GM18508 (cell line): ENCODE measurements around the gene ZNF768.

Experiments
- ATAC-seq: cut with Tn5 transposase; IDR thresholded peaks from one replicate; pipeline ENCODE4 v1.9.1; 2021; ENCODE audit warnings: moderate number of reproducible peaks; ENCODE audit not compliant: insufficient read depth, unreplicated experiment

The ZNF768 gene

DNA sequence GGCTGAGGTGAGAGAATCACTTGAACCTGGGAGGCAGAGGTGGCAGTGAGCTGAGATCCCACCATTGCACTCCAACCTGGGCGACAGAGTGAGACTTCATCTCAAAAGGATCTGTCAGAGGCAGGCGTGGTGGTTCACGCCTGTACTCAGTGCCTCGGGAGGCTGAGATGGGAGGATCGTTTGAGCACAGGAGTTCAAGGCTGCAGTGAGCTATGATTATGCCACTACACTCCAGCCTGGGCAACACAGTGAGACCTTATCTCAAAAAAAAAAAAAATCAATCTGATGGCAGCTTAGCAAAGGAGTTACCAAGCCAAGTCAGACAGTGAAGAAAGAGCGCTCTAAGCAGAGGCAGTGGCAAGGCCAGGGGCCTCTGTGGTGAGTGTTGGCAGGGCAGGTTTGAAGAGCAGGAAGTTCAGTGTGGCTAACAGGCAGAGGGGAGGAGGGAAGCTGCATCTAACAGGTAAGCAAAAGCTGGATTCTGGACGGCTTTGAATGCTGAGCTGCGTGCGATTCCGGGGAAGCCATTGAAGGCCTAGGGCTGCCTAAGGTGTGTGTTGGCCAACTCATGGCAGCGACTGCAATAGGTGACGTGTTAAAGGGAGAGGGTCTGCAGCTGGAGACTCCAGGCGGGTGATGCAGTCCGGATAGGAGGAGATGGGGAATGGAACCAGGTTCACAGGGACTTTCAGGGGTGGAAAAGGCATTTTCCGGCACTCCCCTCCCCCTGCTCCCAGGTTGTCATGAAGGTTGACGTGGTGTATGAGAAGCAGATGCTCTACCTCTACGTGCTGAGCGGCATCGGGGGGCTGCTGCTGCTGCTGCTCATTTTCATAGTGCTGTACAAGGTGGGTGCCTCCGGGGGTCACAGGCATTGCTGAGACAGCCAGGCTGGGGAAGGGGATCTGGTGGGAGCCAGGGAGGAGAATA, 7.0 kb downstream of the ZNF768 start:
- ATAC-seq, result no peak

DNA sequence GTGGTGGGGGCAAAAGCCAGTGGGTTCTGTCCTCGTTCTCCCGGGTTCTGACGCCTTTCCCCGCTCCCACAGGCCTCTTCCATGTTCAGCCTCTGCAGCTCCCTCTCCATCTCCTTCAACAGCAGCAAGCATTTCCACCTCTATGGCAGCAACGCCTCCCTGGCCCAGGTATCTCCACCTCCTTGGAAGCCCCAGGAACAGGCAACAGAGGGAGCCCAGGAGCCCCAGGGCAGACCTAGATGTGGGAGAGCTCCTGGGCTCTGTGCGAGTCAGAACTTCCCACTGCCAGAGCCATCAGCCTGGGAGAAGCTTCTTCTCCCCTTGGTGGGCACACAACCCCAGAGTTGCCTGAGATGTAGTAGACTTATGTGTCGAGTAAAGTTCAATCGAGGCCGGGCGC, 7.8 kb downstream of the ZNF768 start:
- no peak for ATAC-seq

DNA sequence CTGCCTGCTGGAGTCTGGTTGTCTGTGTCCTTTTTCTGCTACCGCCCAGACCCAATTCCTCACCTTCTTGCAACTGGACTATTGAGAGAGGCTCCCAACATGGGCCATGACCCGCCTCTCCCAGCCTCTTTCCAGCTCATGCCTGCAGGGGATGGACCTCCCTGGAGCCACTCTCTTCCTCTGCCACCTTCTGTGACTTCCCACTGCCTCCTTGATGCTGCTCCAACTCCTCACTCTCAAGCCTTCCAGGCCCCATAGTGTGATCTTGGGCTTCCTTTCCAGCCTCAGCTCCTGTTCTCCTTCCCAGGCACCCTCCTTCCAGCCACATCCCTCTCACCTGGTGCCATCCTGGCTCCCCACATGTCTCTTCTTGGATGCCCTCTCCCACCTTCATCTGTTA, 11.1 kb downstream of the ZNF768 start:
- no peak for ATAC-seq

DNA sequence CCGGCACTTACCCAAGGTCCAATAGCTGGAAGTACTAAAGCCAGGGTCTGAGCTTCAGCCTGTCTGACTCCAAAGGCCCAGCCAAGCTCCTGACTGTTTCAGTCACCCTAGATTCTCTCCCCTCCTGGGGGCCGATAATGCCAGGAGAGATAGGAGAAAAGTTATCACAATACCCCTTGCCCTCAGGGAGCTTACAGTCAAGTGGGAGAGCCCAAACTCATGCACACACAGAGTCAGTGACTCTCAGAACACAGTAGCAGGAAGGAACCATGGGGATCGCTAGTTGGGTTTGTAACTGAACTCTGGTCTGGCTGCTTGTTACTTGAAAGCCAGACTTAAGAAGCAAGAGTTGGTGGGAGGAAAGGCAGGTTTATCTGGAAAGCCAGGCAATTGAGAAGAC, 14.9 kb downstream of the ZNF768 start:
- ATAC-seq, result no peak

DNA sequence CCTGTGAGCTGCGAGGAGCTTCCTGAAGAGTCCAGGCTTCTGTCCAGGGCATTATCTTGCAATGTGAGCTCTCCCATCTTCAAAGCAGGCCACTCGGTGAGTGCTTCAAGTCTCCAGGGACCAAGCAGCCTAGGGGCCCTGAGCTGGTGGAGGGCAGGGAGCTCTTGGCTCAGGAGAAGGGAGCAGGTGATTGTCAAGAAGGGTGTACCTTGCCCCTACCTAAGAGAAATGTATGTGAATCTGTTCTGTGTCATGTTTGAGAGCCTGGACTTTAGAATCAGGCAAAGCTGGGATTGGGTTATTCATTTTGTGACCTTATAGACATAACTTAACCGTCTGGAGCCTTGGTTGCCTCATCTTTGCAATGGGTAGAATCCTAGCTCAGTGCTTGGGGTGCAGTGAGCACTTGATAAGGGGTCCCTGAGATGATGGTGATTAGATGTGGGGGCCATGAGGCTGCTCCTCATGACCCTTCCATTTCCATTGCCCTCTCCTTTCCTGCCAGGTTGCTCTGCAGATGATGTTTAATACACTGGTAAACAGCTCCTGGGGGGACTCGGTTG, 15.9 kb downstream of the ZNF768 start:
- ATAC-seq, result no peak

DNA sequence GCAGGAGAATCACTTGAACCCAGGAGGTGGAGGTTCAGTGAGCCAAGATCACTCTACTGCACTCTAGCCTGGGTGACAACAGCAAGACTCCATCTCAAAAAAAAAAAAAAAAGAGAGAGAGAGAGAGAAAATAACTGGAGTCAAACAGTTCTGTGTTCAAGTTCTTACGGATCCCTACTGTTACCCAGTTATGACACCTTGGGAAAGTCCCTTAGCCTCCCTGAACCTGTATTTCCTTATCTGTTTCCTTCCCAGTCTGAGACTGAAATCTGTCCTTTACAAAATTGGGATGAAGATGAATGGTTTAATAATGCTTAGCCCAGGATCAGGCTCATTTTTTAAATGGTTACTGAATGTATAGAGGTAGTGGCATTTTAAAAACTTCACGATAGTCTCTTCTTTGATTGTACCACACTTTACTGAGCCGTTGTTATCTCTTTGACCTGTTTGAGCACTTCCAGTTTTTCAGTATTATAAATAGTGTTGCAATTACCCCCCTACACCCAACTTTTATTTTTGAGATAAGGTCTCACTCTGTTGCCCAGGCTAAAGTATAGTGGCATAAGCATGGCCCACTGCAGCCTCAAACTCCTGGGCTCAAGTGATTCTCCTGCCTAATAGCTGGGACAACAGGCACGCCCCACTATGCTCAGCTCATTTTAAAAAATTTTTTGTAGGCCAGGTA, 17.1 kb downstream of the ZNF768 start:
- ATAC-seq, result no peak

DNA sequence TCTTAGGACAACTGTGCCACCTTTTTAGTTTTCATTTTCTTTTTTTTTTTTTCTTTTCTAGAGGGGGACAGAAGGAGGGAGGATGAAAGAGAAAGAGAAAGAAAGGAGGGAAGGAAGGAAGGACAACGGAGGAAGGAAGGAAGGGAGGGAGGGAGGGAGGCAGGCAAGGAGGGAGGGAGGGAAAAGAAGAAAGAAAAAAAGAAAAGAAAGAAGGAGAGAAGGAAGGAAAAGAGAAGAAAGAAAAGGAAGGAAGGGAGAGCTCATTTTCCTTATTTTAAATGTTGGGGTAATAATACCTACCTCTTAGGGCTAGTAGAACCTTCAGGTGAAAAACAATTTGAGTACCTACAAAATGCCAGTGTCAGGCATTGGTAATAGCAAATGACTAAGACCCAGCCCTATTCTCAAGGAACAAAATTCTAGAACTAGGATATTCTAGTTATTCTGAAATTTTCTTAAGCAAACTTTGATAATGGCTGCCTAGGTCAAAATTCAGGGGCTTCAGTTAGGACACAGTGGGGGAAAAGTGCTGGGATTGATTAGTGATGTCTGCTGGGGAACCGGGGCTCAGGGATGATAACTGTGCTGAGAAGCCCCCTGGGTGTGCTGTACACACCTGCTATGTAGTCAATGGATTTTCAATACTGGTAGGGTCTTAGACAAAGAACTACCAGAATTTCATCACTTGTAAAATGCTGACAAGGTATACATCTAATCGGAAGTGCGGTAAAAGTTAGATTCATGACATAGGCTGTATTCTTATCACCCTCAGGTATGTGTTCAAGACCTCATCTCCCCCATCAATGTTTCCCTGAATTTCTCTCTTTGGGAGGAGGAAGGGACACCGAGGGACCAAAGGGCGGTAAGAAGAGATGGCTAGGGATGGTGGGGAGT, 22.7 kb downstream of the ZNF768 start:
- ATAC-seq, result no peak

DNA sequence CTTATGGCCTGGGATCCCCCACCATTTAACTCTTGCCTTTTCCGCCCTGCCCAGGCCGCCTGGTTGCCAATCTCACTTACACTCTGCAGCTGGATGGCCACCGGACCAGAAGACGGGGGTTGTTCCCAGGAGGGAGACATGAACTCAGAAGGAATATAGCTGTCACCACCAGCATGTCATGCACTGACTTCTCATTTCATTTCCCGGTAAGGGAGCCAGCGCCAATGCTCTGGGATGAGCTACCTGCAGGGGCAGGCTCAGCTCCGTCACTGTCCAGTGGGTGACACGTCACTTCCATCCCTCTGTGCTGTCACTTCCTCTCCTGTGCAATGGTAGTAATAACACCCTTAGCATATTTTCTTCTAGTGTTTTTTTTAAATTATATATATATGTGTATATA, 27.1 kb downstream of the ZNF768 start:
- no peak for ATAC-seq

DNA sequence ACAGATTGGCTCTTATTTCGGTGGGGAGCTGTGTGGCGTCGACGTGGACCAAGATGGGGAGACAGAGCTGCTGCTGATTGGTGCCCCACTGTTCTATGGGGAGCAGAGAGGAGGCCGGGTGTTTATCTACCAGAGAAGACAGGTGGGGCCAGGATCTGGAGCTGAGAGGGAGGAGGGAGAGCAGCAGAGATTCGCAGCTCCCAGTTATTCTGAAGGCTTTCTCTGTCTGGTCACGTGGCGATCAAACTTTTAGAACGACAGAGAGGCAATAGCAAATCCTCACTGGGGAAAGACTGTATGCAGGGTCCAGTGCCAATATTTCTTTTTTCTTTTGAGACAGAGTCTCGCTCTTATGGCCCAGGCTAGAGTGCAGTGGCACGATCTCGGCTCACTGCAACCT, 31.7 kb downstream of the ZNF768 start:
- no peak for ATAC-seq

DNA sequence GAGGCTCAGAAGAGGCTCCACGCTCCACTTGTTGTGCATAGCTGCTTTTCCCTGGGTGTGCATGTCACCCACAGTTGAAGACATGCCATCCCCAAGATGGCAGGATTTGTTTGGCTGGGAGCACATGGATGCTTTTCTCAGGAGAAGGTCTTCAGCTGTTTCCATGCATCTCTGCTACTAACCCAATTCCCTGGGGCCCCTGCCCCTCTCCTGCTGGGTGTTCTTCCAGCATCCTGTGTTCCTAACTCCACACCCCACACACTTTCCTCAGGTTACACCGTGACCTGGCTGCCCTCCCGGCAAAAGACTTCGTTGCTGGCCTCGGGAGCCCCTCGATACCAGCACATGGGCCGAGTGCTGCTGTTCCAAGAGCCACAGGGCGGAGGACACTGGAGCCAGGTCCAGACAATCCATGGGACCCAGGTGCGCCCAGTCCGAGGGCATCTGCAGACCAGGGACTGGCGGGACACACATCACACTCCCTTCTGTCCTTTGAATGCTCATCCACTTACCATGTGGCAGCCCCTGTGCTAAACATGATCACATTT, 32.4 kb downstream of the ZNF768 start:
- no peak for ATAC-seq

DNA sequence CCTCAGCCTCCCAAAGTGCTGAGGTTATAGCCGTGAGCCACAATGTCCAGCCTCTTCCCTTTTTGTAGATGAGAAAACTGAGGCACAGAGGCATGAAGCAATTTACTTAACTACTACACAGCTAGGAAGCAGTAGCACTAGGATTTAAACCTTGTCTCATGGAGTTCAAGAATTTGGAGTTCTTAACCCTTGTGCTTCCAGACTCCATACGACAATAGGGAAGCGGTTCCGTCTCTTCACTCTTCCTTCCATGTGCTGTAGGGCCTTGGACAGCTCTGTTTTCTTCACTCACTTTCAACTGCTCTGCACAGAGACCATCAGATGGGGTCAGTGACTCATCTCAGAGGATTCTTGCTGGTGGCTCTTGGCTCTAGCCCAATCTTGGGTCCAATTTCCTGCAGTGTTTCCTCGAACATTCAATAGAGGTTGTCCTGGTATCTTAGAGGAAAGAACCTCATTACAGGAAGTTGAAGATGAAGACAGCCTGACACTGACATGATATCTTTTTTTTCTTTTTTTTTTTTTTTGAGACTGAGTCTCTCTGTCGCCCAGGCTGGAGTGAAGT, 34.5 kb downstream of the ZNF768 start:
- ATAC-seq, result no peak

DNA sequence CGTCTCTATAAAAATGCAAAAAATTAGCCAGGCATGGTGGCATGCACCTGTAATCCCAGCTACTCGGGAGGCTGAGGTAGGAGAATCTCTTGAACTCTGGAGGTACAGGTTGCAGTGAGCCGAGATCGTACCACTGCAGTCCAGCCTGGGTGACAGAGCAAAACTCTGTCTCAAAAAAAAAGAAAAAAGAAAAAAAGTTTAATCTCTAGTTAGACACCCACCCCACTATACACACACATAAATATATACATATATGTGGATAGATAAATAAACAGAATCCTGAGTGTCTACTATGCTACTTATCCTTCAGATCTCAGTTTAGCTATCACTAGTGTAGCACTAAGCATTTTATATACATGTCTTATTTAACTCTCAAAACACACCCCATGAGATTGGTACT, 35.1 kb downstream of the ZNF768 start:
- ATAC-seq, result no peak

DNA sequence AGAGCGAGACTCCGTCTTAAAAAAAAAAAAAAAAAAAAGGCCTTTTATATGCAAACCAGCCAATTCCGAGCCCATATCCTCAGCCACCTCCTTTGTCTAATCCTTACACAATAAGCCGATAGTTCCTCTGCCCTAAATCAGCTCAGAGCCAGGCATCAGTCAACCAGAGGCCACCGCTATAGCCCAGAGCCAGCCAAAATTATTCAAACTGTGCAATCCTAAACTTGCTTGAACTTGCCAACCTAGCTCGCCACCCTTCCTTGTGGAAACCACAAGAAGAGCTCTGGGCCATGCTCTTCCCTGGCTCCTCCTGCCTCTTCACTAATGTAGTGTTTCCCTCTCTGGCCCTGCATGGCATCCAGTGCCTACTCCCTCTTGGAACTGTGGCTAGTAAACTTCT, 36.2 kb downstream of the ZNF768 start:
- no peak for ATAC-seq

DNA sequence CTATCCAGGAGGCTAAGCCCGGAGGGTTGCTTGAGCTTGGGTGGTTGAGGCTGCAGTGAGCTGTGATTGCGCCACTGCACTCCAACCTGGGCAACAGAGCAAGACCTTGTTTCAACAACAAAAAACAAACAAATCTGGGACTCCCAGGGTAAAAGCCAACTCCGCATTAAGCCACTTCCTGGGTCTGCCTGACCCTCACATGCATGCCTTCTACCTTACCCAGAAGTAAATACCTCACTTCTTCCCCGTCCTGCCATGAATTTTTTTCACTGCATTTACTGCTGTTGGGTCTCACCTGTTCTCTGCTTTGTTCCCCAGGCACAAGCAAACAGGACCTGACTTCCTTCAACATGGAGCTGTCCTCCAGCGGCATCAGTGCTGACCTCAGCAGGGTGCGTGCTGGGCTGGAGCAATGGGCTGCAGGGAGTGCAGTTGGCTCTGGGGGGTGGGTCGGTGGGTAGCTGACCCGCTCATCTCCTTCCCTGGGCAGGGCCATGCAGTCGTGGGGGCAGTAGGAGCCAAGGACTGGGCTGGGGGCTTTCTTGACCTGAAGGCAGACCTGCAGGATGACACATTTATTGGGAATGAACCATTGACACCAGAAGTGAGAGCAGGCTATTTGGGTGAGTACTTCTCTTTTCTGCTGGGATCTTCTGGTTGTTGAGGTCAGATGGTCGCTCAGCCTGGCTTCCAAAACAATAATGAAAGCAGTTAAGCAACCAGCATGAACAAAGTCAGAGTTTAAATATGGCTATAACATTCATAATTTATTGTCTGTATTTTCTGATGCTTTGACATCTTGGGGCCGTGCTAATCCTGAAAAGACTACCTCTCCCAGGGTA, 37.4 kb downstream of the ZNF768 start:
- ATAC-seq, result no peak

DNA sequence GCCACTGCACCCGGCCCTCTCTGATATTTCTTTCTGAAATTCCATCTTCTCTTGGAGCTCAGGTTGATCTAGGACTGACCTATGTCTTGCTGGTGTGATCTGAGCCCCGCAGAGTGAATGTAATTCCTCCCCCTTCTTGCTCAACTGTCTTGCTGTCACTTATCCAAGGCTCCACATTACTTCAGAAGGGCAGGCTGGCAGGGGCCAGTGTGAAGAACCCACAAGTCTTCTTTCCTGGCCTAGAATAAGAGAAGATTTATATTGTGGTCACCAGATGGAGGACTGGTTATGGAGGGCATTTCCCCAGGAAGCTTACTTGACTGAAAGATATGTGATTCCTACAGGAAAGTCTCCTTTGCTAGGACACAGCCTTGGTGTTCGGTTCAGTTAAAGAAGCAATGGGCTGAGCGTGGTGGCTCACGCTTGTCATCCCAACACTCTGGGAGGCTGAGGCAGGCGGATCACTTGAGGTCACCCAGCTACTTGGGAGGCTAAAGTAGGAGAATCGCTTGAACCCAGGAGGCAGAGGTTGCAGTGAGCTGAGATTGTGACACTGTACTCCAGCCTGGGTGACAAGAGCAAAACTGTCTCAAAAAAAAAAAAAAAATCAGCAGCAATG, 40.4 kb downstream of the ZNF768 start:
- no peak for ATAC-seq

DNA sequence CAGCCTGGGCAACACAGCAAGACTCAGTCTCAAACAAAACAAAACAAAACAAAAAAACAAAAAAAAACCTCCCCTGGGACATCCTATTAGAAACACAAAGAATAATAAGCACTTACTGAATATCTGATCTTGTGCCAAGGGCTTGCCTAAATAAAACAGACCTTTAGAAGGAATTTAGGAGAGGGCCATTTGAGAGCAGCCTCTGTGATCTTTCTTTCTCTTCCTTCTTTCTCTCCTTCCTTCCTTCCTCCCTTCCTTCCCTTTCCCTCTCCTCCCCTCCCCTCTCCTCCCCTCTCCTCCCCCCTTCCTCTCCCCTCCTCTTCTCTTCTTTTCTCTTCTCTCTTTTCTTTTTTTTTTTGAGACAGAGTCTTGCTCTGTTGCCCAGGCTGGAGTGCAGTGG, 41.5 kb downstream of the ZNF768 start:
- ATAC-seq, result no peak

DNA sequence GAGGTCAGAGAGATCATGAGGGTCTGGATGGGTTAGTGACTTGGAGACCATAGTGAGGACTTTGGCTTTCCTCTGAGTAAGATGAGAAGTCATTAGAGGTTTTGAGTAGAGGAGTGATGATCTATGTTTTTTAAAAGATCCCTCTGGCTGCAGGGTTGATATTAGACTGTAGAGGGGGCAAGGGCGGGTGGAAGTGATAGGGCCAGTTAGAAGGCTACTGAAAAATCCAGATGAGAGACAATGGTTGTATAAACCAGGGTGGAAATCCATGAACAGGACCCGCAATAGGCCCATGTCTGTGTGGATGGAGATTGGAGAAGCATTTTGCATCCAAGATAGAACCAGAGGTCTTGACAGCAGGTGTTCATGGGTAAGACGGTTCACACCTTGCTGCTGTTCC, 44.0 kb downstream of the ZNF768 start:
- ATAC-seq, result no peak

DNA sequence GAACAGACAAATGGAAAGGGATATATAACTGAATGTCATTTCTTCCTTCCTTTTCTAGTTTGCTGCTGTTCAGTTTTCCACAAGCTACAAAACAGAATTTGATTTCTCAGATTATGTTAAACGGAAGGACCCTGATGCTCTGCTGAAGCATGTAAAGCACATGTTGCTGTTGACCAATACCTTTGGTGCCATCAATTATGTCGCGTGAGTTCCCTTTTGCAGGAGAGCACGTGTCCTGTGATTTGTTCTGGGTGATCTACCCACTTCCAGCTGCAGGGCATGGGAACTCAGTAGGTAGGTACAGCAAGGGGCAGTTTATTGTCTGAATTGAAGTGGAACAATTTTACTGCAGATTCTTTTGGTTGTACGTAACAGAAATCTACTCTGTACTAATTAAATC, 45.0 kb downstream of the ZNF768 start:
- ATAC-seq, result no peak
